Activated naive CD4-positive, alpha-beta T cell treated with anti-CD3 and anti-CD28 coated beads for 36 hours (primary cell): ENCODE measurements around the gene LDLRAD3. TPM values are rescaled to one million over a fixed set of nuclear protein-coding genes. Genes with fewer than 3 reads are reported as not detected.

Experiments used
- CTCF ChIA-PET: fragments of 350-600 bp; sonication (Branson Sonifier 250); formaldehyde crosslinking; loops from one replicate; lab custom pipeline; 2021; ENCODE audit warnings: antibody characterized with exemption; lab: Charles Lee
- DNase-seq: peaks from one replicate; pipeline ENCODE4 v3.0.0-alpha.2; 2020
- H3K27ac Mint-ChIP-seq: one replicate; pipeline ENCODE4 v1.8.0; 2021; ENCODE audit warnings: mild to moderate bottlenecking, mixed read lengths
- H3K27me3 Mint-ChIP-seq: one replicate; pipeline ENCODE4 v1.8.0; 2021; ENCODE audit warnings: low read depth, mixed read lengths
- H3K36me3 Mint-ChIP-seq: one replicate; pipeline ENCODE4 v1.8.0; 2021; ENCODE audit warnings: low read depth, mixed read lengths
- H3K4me1 Mint-ChIP-seq: one replicate; pipeline ENCODE4 v1.8.0; 2021; ENCODE audit warnings: low read depth, mixed read lengths
- H3K4me3 Mint-ChIP-seq: one replicate; pipeline ENCODE4 v1.8.0; 2021; ENCODE audit warnings: mild to moderate bottlenecking, moderate library complexity, mixed read lengths
- H3K9me3 Mint-ChIP-seq: one replicate; pipeline ENCODE4 v1.8.0; 2021; ENCODE audit warnings: mixed read lengths
- intact Hi-C: fragments of 100-400 bp; cut with micrococcal nuclease; formaldehyde crosslinking; loops from one replicate; pipeline ENCODE4 v1.15.1; 2023
- total RNA-seq, 2 experiments: library from RNA; stranded (reverse); gene quantifications; one replicate each; pipeline ENCODE4 v1.2.3, GENCODE V29; 2021

The LDLRAD3 gene
- total RNA-seq, 2 experiments from 2014 or later = 0.17 to 0.22 TPM

GRCh38 chr11:36103933-36104530, 160.2 kb downstream of the LDLRAD3 start:
- H3K27me3 Mint-ChIP-seq = peaks cover 4% of the 10 kb centered on the region
- H3K9me3 Mint-ChIP-seq = no peaks in the 10 kb centered on the region
- H3K27ac Mint-ChIP-seq = no peak overlapping the region
- no peak overlapping the region for H3K4me3 Mint-ChIP-seq
- no peak for DNase-seq
- intact Hi-C loops = no loop called here
- H3K4me1 Mint-ChIP-seq = no peaks in the 10 kb centered on the region
- CTCF ChIA-PET = no interaction called here
- no peaks in the 10 kb centered on the region for H3K36me3 Mint-ChIP-seq

GRCh38 chr11:36104660-36104992, 160.8 kb downstream of the LDLRAD3 start:
- CTCF ChIA-PET = no interaction called here
- Mint-ChIP-seq H3K4me3 (no peak overlapping the region), H3K36me3 (no peaks in the 10 kb centered on the region), H3K4me1 (no peaks in the 10 kb centered on the region), H3K27ac (no peak overlapping the region), H3K27me3 (peaks cover 4% of the 10 kb centered on the region), H3K9me3 (no peaks in the 10 kb centered on the region)
- intact Hi-C loops = no loop called here
- DNase-seq = no peak

GRCh38 chr11:36105743-36106581, 162.1 kb downstream of the LDLRAD3 start:
- no peaks in the 10 kb centered on the region for H3K36me3 Mint-ChIP-seq
- CTCF ChIA-PET = no interaction called here
- no peaks in the 10 kb centered on the region for H3K4me1 Mint-ChIP-seq
- no peaks in the 10 kb centered on the region for H3K9me3 Mint-ChIP-seq
- no peak for DNase-seq
- no peak overlapping the region for H3K4me3 Mint-ChIP-seq
- intact Hi-C loops = no loop called here
- H3K27ac Mint-ChIP-seq = no peak overlapping the region
- peaks cover 4% of the 10 kb centered on the region for H3K27me3 Mint-ChIP-seq

- DNase-seq = no peak
- peaks cover 4% of the 10 kb centered on the region for H3K27me3 Mint-ChIP-seq
- no peak overlapping the region for H3K4me3 Mint-ChIP-seq
- H3K36me3 Mint-ChIP-seq = no peaks in the 10 kb centered on the region
- H3K9me3 Mint-ChIP-seq = peaks cover 2% of the 10 kb centered on the region
- no peak overlapping the region for H3K27ac Mint-ChIP-seq
- intact Hi-C loops = no loop called here
- H3K4me1 Mint-ChIP-seq = no peaks in the 10 kb centered on the region
- CTCF ChIA-PET = no interaction called here
Measured at GRCh38 chr11:36107547-36107946, 163.7 kb downstream of the LDLRAD3 start.

- no peak overlapping the region for H3K4me3 Mint-ChIP-seq
- CTCF ChIA-PET = no interaction called here
- H3K4me1 Mint-ChIP-seq = no peaks in the 10 kb centered on the region
- H3K36me3 Mint-ChIP-seq = no peaks in the 10 kb centered on the region
- intact Hi-C loops = no loop called here
- DNase-seq = no peak
- no peak overlapping the region for H3K27ac Mint-ChIP-seq
- H3K27me3 Mint-ChIP-seq = peaks cover 2% of the 10 kb centered on the region
- peaks cover 8% of the 10 kb centered on the region for H3K9me3 Mint-ChIP-seq
Measured at GRCh38 chr11:36108881-36109589, 165.2 kb downstream of the LDLRAD3 start.

- H3K27me3 Mint-ChIP-seq = peaks cover 2% of the 10 kb centered on the region
- intact Hi-C loops = no loop called here
- CTCF ChIA-PET = no interaction called here
- DNase-seq = no peak
- no peaks in the 10 kb centered on the region for H3K36me3 Mint-ChIP-seq
- peaks cover 9% of the 10 kb centered on the region for H3K9me3 Mint-ChIP-seq
- H3K27ac Mint-ChIP-seq = no peak overlapping the region
- H3K4me1 Mint-ChIP-seq = no peaks in the 10 kb centered on the region
- no peak overlapping the region for H3K4me3 Mint-ChIP-seq
Measured at GRCh38 chr11:36109590-36109849, 165.7 kb downstream of the LDLRAD3 start.

GRCh38 chr11:36109850-36110606, 166.2 kb downstream of the LDLRAD3 start:
- Mint-ChIP-seq H3K27ac (no peak overlapping the region), H3K27me3 (peaks cover 2% of the 10 kb centered on the region), H3K4me1 (no peaks in the 10 kb centered on the region), H3K4me3 (no peak overlapping the region), H3K36me3 (no peaks in the 10 kb centered on the region), H3K9me3 (peaks cover 9% of the 10 kb centered on the region)
- intact Hi-C loops = no loop called here
- CTCF ChIA-PET = interaction anchor here (1.3 kb wide), 1 partner anchor 158 kb away, joined by 6 read pairs; no protein-coding TSS in a partner anchor
- DNase-seq = no peak

- peaks cover 9% of the 10 kb centered on the region for H3K9me3 Mint-ChIP-seq
- intact Hi-C loops = no loop called here
Measured at GRCh38 chr11:36110668-36111410, 167.0 kb downstream of the LDLRAD3 start.

GRCh38 chr11:36114095-36114494, 170.2 kb downstream of the LDLRAD3 start:
- intact Hi-C loops = no loop called here
- Mint-ChIP-seq H3K4me3 (no peak overlapping the region), H3K27me3 (peaks cover 7% of the 10 kb centered on the region), H3K36me3 (no peaks in the 10 kb centered on the region), H3K4me1 (no peaks in the 10 kb centered on the region), H3K9me3 (peaks cover 9% of the 10 kb centered on the region), H3K27ac (no peak overlapping the region)
- DNase-seq = no peak
- CTCF ChIA-PET = no interaction called here

More at GRCh38 chr11:36110668-36111410, 167.0 kb downstream of the LDLRAD3 start:
- Mint-ChIP-seq H3K4me1 (no peaks in the 10 kb centered on the region), H3K4me3 (no peak overlapping the region), H3K27ac (no peak overlapping the region), H3K36me3 (no peaks in the 10 kb centered on the region), H3K27me3 (peaks cover 4% of the 10 kb centered on the region)
- DNase-seq = no peak
- CTCF ChIA-PET = interaction anchor here (0.6 to 1.3 kb wide), 2 partner anchors 17 to 157 kb away, joined by 5 to 6 read pairs; no protein-coding TSS in a partner anchor

GRCh38 chr11:36115378-36115801, 171.5 kb downstream of the LDLRAD3 start:
- Mint-ChIP-seq H3K27ac (no peak overlapping the region), H3K9me3 (peaks cover 9% of the 10 kb centered on the region), H3K4me1 (no peaks in the 10 kb centered on the region), H3K27me3 (peaks cover 10% of the 10 kb centered on the region), H3K4me3 (no peak overlapping the region), H3K36me3 (no peaks in the 10 kb centered on the region)
- intact Hi-C loops = no loop called here
- DNase-seq = no peak
- CTCF ChIA-PET = no interaction called here

- intact Hi-C loops = no loop called here
- H3K27me3 Mint-ChIP-seq = peaks cover 12% of the 10 kb centered on the region
- CTCF ChIA-PET = no interaction called here
Measured at GRCh38 chr11:36116161-36116560, 172.3 kb downstream of the LDLRAD3 start.

GRCh38 chr11:36118084-36118483, 174.2 kb downstream of the LDLRAD3 start:
- intact Hi-C loops = no loop called here
- Mint-ChIP-seq H3K4me1 (no peaks in the 10 kb centered on the region), H3K9me3 (peaks cover 6% of the 10 kb centered on the region), H3K27me3 (peaks cover 12% of the 10 kb centered on the region), H3K27ac (no peak overlapping the region), H3K36me3 (no peaks in the 10 kb centered on the region), H3K4me3 (no peak overlapping the region)
- CTCF ChIA-PET = no interaction called here
- no peak for DNase-seq

More at GRCh38 chr11:36116161-36116560, 172.3 kb downstream of the LDLRAD3 start:
- H3K4me3 Mint-ChIP-seq = no peak overlapping the region
- no peak for DNase-seq
- no peaks in the 10 kb centered on the region for H3K36me3 Mint-ChIP-seq
- peaks cover 9% of the 10 kb centered on the region for H3K9me3 Mint-ChIP-seq
- no peaks in the 10 kb centered on the region for H3K4me1 Mint-ChIP-seq
- no peak overlapping the region for H3K27ac Mint-ChIP-seq
